A549 (cell line): Measurements from ENCODE around the gene SORCS3.

Experiments
- CHD2 ChIP-seq: fragments of 150-350 bp; IDR thresholded peaks from 2 replicates; pipeline ENCODE4 v1.6.1; 2014; ENCODE audit warnings: low read length; ENCODE audit not compliant: partially characterized antibody
- CTCF ChIP-seq: fragments of >200 bp; sonication (Bioruptor Twin); formaldehyde crosslinking; IDR thresholded peaks from 3 replicates; pipeline ENCODE4 v1.5.1; 2016
- EP300 ChIP-seq, 2 experiments: fragments of >200 bp; sonication (Bioruptor Twin); formaldehyde crosslinking; IDR thresholded peaks; 2 replicates in 1 of 2; 3 replicates in 1 of 2; pipeline ENCODE4 v1.6.1; 2016 to 2017
- JUNB ChIP-seq: fragments of >200 bp; sonication (Bioruptor Twin); formaldehyde crosslinking; IDR thresholded peaks from 2 replicates; pipeline ENCODE4 v1.6.1; 2016
- KDM1A ChIP-seq: fragments of 200-600 bp; sonication (generic); IDR thresholded peaks from 2 replicates; pipeline ENCODE4 v1.6.1; 2016; ENCODE audit warnings: low read depth, mild to moderate bottlenecking
- MAZ ChIP-seq: fragments of 150-350 bp; IDR thresholded peaks from 2 replicates; pipeline ENCODE4 v1.6.1; 2014; ENCODE audit warnings: antibody characterized with exemption, low read depth, low read length, borderline replicate concordance
- MYC ChIP-seq: IDR thresholded peaks from 2 replicates; pipeline ENCODE4 v1.6.1; 2012; ENCODE audit warnings: mild to moderate bottlenecking, inconsistent platforms, low read length, improper control_type of control experiment, borderline replicate concordance
- PHF8 ChIP-seq: fragments of 200-600 bp; sonication (generic); IDR thresholded peaks from 2 replicates; pipeline ENCODE4 v1.6.1; 2016; ENCODE audit warnings: low read depth, mild to moderate bottlenecking, antibody characterized with exemption, moderate library complexity, borderline replicate concordance
- ZFP36 ChIP-seq: fragments of 450-650 bp; IDR thresholded peaks from 2 replicates; pipeline ENCODE4 v1.6.1; 2014; ENCODE audit warnings: borderline replicate concordance; ENCODE audit not compliant: partially characterized antibody

GRCh38 chr10:104615136-104615535 is 26.0 kb upstream of the SORCS3 start:
- TF ChIP-seq ZFP36 (no peak), CTCF (no peak), MAZ (no peak), KDM1A (no peak), MYC (no peak), JUNB (no peak), PHF8 (no peak), CHD2 (no peak), EP300 (IDR thresholded peaks at IDR 0.05) (no peak)
